Measurements from ENCODE around the gene ABCG2.

DNA sequence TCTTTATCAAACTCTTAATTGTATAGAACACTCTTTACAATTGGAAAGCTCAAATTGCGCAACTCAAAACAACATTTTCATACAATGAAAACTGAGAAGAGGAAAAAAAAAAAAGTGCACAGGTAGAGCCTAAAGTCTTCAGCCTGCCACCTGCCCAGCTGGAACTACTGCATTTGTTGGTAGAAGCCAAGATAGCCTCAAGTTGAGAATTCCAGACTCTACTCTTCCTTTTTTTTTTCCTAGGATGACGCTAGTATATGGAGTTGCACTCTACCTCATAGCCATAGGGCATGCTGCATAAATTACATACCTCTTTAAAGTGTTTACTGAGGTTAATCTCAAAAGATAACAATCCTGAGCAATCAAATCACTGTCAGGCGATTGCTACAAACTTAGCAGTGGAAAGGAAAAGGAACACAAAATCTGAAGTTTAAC is 13.6 kb downstream of the ABCG2 start:
- TF ChIP-seq POLR2AphosphoS5 (IDR thresholded peaks at IDR 0.05; ENCODE audit: low read depth, low read length) (no peak), POLR2A (IDR thresholded peaks at IDR 0.05; ENCODE audit: low read depth, low read length) (no peak)
